GM20000 (cell line): ENCODE data around the gene ATM.
"Not testable (repeated sequence)": the region's sequence is repeated elsewhere in the genome, so short reads cannot be mapped to it uniquely, and the experiment has no call there.

Experiments used
- DNase-seq: peaks from one replicate; pipeline ENCODE4 v3.0.0; 2012; ENCODE audit warnings: low spot score
- TF ChIP-seq, protein P1 (sequence below): IDR thresholded peaks from 2 replicates; pipeline ENCODE4 v1.5.1; 2012; ENCODE audit warnings: mild to moderate bottlenecking, control low read depth; ENCODE audit errors: extremely low read depth, missing control alignments

Gene ATM

DNA sequence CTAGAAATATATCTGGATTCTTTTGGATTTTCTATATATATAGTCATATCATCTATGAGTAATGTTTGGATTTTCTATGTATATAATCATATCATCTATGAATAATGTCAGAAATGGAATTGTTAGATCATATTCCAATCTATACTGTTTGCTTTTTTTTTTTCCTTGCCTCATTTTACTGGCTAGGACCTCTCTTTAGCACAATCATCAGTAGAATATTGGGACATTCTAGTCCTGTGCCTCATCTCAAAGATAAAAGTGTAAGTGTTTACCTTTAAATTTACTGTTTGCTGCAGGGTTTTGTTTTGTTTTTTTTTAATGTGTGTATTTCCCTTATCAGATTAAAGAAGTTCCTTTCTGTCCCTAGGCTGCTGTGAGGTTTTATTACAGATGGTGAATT, 147.4 kb downstream of the ATM start:
- TF ChIP-seq, protein P1, sequence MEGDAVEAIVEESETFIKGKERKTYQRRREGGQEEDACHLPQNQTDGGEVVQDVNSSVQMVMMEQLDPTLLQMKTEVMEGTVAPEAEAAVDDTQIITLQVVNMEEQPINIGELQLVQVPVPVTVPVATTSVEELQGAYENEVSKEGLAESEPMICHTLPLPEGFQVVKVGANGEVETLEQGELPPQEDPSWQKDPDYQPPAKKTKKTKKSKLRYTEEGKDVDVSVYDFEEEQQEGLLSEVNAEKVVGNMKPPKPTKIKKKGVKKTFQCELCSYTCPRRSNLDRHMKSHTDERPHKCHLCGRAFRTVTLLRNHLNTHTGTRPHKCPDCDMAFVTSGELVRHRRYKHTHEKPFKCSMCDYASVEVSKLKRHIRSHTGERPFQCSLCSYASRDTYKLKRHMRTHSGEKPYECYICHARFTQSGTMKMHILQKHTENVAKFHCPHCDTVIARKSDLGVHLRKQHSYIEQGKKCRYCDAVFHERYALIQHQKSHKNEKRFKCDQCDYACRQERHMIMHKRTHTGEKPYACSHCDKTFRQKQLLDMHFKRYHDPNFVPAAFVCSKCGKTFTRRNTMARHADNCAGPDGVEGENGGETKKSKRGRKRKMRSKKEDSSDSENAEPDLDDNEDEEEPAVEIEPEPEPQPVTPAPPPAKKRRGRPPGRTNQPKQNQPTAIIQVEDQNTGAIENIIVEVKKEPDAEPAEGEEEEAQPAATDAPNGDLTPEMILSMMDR: no peak
- no peak for DNase-seq

DNA sequence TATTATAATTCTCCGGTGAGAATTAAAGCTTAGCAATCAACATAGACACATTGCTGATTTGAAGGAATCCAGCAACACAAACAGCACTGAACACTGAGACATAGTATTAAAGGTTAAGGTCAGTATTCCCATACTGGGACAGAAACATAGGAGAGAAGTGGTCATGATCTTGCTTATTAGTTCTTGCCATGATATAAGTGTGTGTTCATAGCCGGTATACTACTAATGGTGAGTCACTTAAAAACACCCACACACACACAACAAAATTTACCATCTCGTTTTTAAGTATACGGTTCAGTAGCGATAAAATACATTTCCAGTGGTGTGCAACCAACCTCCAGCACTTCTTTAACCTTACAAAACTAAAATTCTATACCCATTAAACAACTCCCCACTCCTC, 148.1 kb downstream of the ATM start:
- DNase-seq: no peak
- TF ChIP-seq, protein P1: no peak

DNA sequence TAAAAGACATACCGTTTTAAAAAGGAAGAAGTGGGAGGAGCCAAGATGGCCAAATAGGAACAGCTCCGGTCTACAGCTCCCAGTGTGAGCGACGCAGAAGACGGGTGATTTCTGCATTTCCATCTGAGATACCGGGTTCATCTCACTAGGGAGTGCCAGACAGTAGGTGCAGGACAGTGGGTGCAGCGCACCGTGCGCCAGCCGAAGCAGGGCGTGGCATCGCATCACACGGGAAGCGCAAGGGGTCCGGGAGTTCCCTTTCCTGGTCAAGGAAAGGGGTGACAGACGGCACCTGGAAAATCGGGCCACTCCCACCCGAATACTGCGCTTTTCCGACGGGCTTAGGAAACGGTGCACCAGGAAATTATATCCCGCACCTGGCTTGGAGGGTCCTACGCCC, 150.6 kb downstream of the ATM start:
- DNase-seq: not testable (repeated sequence)

DNA sequence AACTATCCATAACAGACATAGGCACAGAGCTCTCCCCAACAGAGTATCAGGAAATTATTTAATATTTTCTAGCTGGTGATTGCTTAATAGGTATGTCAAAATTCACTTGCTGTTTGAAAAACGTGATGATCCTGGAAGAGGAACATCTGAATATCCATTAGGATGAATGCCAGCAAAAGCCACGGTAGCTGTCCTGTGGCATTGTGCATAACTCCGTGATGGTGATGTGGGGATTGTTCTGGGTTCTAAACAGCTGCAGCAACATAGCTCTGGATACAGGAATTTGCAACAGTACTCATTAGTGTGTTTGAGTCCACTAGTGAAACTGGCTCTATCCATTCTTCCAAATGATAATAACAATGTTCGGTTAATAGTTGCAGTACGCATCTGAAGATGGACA, 165.7 kb downstream of the ATM start:
- TF ChIP-seq, protein P1: no peak
- no peak for DNase-seq

DNA sequence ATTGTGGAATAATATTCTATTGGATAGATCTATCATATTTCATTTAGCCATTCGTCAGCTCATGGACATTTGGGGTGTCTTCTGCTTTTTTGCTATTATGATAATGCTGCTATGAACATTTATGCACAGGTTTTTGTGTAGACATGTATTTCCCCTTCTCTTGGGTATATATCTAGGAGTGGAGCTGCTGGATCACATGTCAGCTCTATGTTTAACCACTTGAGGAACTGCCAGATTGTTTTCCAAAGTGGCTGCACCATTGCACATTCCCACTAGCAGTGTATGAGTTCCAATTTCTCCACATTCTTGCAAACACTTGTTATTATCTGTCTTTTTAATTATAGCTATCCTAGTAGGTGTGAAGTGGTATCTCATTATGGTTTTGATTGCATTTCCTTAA, 169.5 kb downstream of the ATM start:
- no peak for DNase-seq
- TF ChIP-seq, protein P1: no peak

DNA sequence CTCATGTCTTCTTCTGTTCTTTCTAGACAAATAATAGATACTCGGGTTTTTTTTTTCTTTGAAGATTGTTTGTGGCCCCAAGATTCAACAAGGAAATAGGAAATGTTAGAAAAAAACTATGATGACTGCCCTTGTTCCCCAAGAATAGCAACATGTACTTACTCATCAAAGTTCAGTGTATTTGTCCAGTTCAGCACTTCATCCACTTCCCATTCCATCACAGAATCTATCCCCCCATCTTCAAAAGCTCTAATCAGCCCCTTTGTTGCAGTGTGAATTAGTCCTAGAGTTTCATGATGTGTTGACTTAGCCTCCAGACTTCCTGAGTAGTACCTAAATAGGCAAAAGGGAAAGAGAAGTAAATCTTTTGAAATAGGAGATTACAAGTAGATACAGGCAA, 170.2 kb downstream of the ATM start:
- TF ChIP-seq, protein P1: no peak
- DNase-seq: no peak

DNA sequence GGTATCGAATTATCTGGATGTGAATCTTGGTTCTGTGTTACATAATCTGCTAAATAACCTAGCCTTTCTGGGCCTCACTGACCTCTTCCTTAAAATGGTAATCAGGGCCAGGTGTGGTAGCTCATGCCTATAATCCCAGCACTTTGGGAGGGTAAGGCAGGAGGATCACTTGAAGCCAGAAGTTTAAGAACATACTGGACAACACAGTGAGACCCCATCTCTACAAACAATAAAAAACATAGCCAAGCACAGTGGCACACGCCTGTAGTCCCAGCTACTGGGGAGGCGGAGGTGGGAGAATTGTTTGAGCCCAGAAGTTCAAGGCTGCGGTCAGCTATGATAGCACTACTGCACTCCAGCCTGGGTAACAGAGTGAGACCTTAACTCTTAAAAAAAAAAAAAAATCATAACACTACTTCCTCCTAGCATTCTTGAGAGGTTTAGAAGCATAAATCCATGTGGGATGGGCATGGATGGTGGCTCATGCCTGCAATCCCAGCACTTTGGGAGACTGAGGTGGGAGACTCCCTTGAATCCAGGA, 171.9 kb downstream of the ATM start:
- no peak for DNase-seq
- TF ChIP-seq, protein P1: no peak

DNA sequence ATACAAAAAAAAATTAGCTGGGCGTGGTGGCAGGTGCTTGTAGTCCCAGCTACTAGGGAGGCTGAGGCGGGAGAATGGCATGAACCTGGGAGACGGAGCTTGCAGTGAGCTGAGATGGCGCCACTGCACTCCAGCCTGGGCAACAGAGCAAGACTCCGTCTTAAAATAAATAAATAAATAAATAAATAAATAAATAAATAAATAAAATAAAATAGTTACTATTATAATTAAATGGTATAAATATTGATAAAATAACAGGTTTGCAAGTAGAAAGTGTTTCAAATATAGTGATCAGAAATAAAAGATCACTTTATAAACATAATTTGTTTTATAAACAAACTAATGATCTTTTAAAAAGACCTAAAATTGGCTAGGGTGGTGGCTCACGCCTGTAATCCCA, 173.8 kb downstream of the ATM start:
- not testable (repeated sequence) for DNase-seq

DNA sequence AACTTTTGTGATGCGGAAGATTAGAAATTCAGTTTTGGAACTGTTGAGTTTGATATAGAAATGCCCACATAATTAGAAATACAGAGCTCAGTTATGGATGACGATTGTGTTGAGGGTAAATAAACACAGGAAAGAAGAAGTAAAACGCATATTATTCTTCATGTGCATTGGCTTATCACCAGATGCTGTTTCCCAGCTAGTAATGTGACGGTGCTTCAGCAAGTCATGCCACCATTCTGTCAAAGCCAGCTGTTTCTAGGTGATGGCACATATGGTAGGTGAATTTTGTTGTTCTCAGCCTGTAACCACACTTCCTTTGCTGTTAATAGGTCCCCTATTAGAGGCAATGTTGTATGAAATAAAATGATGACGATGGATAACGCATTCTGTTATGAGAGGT, 175.6 kb downstream of the ATM start:
- no peak for DNase-seq

More for the DNA sequence above, 175.6 kb downstream of the ATM start:
- TF ChIP-seq, protein P1: no peak
